ENCODE measurements around the gene SLC40A1. TPM values are rescaled to one million over a fixed set of nuclear protein-coding genes. Genes with fewer than 3 reads are reported as not detected.

The SLC40A1 gene
- total and polyA plus RNA-seq, 2 donors (not counting 3 experiments of a cell fraction or from before 2014, with no cell fraction given) = 8.5 to 15.1 TPM

DNA sequence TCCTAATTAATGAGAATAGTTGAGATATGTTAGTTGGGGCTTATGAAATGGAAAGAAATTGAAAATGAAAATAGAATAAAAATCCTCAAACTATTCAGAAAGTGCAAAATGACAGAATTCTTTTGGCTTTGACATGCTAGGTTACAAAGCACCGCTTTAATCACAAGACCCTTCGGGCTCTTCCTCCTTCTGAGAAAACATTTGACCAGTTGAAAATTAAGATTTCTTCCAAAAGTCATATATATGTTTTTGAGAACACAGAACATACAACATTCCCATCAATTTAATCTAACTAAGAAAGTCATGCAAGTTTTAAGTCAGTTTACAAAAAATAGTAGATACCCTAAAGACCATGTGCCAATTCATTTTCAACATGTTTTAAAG lies 2.2 kb upstream of the SLC40A1 start:
- intact Hi-C loops (cut with micrococcal nuclease) = no loop called here
- Histone ChIP-seq H3K4me1 (ENCODE audit: control insufficient read depth, extremely low read depth, insufficient read depth, low read length) (peaks cover 11% of the 10 kb centered on the region), H3K27ac (ENCODE audit: insufficient read depth, low read depth, low read length) (no peak overlapping the region), H3K4me2 (ENCODE audit: insufficient read depth, low read length) (no peak overlapping the region), H3K9ac (replicated peaks; ENCODE audit: extremely low read depth, insufficient read depth, low read length) (no peak overlapping the region), H4K20me1 (replicated peaks; ENCODE audit: control insufficient read depth, extremely low read depth, insufficient read depth, low read length) (no peaks in the 10 kb centered on the region), H3K9me1 (replicated peaks; ENCODE audit: control insufficient read depth, extremely low read depth, insufficient read depth, low read length) (no peaks in the 10 kb centered on the region), H3K36me3 (ENCODE audit: control insufficient read depth in 2 of 2, extremely low read depth in 1 of 2, insufficient read depth in 2 of 2, low read length in 2 of 2) (no peaks in the 10 kb centered on the region), H2AFZ (ENCODE audit: low read depth, low read length) (no peak overlapping the region), H3K27me3 (ENCODE audit: control insufficient read depth in 2 of 2, insufficient read depth in 2 of 2, low read length in 2 of 2) (no peaks in the 10 kb centered on the region), H3K79me2 (ENCODE audit: control insufficient read depth, insufficient read depth, low read length) (no peaks in the 10 kb centered on the region), H3K4me3 (replicated peaks in 1 of 3; ENCODE audit: insufficient read depth in 1 of 3, low read depth in 1 of 3, low read length in 3 of 3) (no peak overlapping the region), H3K9me3 (replicated peaks; ENCODE audit: control insufficient read depth, insufficient read depth, low read length) (no peaks in the 10 kb centered on the region)
- POLR2A ChIA-PET = no interaction called here
- dilution Hi-C loops (cut with MboI; ENCODE audit: extremely low pct_ligation_motif_present, low sequenced_read_pairs) = no loop called here
- CTCF ChIA-PET = no interaction called here
- no TSS peak for BruUV-seq (replicated peaks)
- TF ChIP-seq FOS (IDR thresholded peaks at IDR 0.05; ENCODE audit: borderline replicate concordance, insufficient read depth, low read length) (no peak), MYC (IDR thresholded peaks at IDR 0.05; ENCODE audit: low read depth, low read length) (no peak), EZH2 (IDR thresholded peaks at IDR 0.05; ENCODE audit: borderline replicate concordance, low read depth, low read length, severe bottlenecking) (no peak), JUN (IDR thresholded peaks at IDR 0.05; ENCODE audit: borderline replicate concordance, insufficient read depth, insufficient read length, low read depth) (no peak), POLR2A (IDR thresholded peaks at IDR 0.05; ENCODE audit: low read depth, low read length) (no peak), POLR2AphosphoS5 (IDR thresholded peaks at IDR 0.05; ENCODE audit: insufficient read depth, low read depth, low read length) (no peak), GATA2 (IDR thresholded peaks at IDR 0.05; ENCODE audit: insufficient read depth, insufficient read length, low read depth, low read length) (no peak)
- TF ChIP-seq, protein P1, sequence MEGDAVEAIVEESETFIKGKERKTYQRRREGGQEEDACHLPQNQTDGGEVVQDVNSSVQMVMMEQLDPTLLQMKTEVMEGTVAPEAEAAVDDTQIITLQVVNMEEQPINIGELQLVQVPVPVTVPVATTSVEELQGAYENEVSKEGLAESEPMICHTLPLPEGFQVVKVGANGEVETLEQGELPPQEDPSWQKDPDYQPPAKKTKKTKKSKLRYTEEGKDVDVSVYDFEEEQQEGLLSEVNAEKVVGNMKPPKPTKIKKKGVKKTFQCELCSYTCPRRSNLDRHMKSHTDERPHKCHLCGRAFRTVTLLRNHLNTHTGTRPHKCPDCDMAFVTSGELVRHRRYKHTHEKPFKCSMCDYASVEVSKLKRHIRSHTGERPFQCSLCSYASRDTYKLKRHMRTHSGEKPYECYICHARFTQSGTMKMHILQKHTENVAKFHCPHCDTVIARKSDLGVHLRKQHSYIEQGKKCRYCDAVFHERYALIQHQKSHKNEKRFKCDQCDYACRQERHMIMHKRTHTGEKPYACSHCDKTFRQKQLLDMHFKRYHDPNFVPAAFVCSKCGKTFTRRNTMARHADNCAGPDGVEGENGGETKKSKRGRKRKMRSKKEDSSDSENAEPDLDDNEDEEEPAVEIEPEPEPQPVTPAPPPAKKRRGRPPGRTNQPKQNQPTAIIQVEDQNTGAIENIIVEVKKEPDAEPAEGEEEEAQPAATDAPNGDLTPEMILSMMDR (IDR thresholded peaks at IDR 0.05; ENCODE audit: extremely low read depth in 1 of 2, insufficient read depth in 1 of 2, low read depth in 1 of 2, low read length in 2 of 2) = no peak
- TF ChIP-seq, protein P2, sequence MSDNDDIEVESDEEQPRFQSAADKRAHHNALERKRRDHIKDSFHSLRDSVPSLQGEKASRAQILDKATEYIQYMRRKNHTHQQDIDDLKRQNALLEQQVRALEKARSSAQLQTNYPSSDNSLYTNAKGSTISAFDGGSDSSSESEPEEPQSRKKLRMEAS (IDR thresholded peaks at IDR 0.05; ENCODE audit: insufficient read depth, insufficient read length) = no peak
- FAIRE-seq (no peak), DNase-seq (ENCODE audit: low read depth, low spot score) (no peak)
